Liver (tissue), 9 donors: ENCODE results near the gene NAT16. TPM values are rescaled to one million over a fixed set of nuclear protein-coding genes. Genes with fewer than 3 reads are reported as not detected.
A peak's percentile ranks its signal among the peaks of the same experiment; 100 is the strongest.

Source experiments
- DNase-seq: peaks from one replicate; pipeline ENCODE4 v3.0.0-alpha.2; 2017; ENCODE audit warnings: low spot score
- H3K27ac ChIP-seq, 2 donors: one replicate each; pipeline ENCODE4 v1.7.0; 2013; ENCODE audit warnings: inconsistent platforms in 2 of 2, low read length in 2 of 2, control low read depth in 1 of 2, low read depth in 1 of 2, mild to moderate bottlenecking in 1 of 2
- H3K27me3 ChIP-seq, 4 donors: one replicate each; pipeline versions ENCODE4 v1.6.1 to v1.7.0; 2013; ENCODE audit warnings: low read length in 3 of 4, inconsistent platforms in 1 of 4, mild to moderate bottlenecking in 1 of 4, moderate library complexity in 1 of 4; ENCODE audit not compliant: control insufficient read depth in 4 of 4, insufficient read depth in 4 of 4
- H3K36me3 ChIP-seq, 4 donors: one replicate each; pipeline versions ENCODE4 v1.6.1 to v1.7.0; 2013; ENCODE audit warnings: low read length in 3 of 4, mild to moderate bottlenecking in 3 of 4, low read depth in 1 of 4, moderate library complexity in 1 of 4; ENCODE audit not compliant: control insufficient read depth in 4 of 4, insufficient read depth in 3 of 4
- H3K4me1 ChIP-seq, 4 donors: one replicate each; pipeline versions ENCODE4 v1.6.1 to v1.7.0; 2013; ENCODE audit warnings: low read length in 3 of 4, mild to moderate bottlenecking in 3 of 4, moderate library complexity in 1 of 4; ENCODE audit not compliant: control insufficient read depth in 4 of 4, insufficient read depth in 4 of 4
- H3K4me3 ChIP-seq, 3 donors: one replicate each; pipeline versions ENCODE4 v1.6.1 to v1.7.0; 2013; ENCODE audit warnings: low read length in 3 of 3, control low read depth in 1 of 3, low read depth in 1 of 3, mild to moderate bottlenecking in 1 of 3
- H3K9ac ChIP-seq, 2 donors: one replicate each; pipeline ENCODE4 v1.7.0; 2013; ENCODE audit warnings: low read length in 2 of 2, mild to moderate bottlenecking in 2 of 2, moderate library complexity in 2 of 2, control low read depth in 1 of 2, low read depth in 1 of 2
- H3K9me3 ChIP-seq, 4 donors: one replicate each; pipeline versions ENCODE4 v1.6.1 to v1.7.0; 2013; ENCODE audit warnings: low read length in 3 of 4; ENCODE audit not compliant: control insufficient read depth in 4 of 4
- ATF3 ChIP-seq: IDR thresholded peaks from 2 replicates; pipeline ENCODE4 v1.6.1; 2016; ENCODE audit warnings: antibody characterized with exemption
- CTCF ChIP-seq: fragments of 150-350 bp; IDR thresholded peaks from 2 replicates; pipeline ENCODE4 v1.5.1; 2017; ENCODE audit warnings: improper control_type of control experiment, low read depth, low read length; ENCODE audit not compliant: missing input control
- EGR1 ChIP-seq, 2 donors: IDR thresholded peaks; 2 replicates each; pipeline ENCODE4 v1.6.1; 2016 to 2018; ENCODE audit warnings: antibody characterized with exemption in 2 of 2, low read depth in 2 of 2
- FOXA1 ChIP-seq: IDR thresholded peaks from 2 replicates; pipeline ENCODE4 v1.6.1; 2016; ENCODE audit warnings: antibody characterized with exemption
- FOXA2 ChIP-seq: IDR thresholded peaks from 2 replicates; pipeline ENCODE4 v1.6.1; 2016; ENCODE audit warnings: antibody characterized with exemption
- GABPA ChIP-seq, 2 donors: IDR thresholded peaks in 1 of 2; conservative IDR thresholded peaks in 1 of 2; 2 replicates each; pipeline ENCODE4 v1.6.1; 2016; ENCODE audit warnings: antibody characterized with exemption in 2 of 2, mild to moderate bottlenecking in 1 of 2, moderate library complexity in 1 of 2
- HNF4A ChIP-seq, 2 donors: conservative IDR thresholded peaks; 2 replicates each; pipeline ENCODE4 v1.6.1; 2016; ENCODE audit warnings: antibody characterized with exemption in 2 of 2, mild to moderate bottlenecking in 2 of 2
- HNF4G ChIP-seq: IDR thresholded peaks from 2 replicates; pipeline ENCODE4 v1.6.1; 2016; ENCODE audit warnings: antibody characterized with exemption
- JUND ChIP-seq, 2 donors: IDR thresholded peaks; 2 replicates each; pipeline ENCODE4 v1.6.1; 2016; ENCODE audit warnings: antibody characterized with exemption in 2 of 2
- MAX ChIP-seq: IDR thresholded peaks from 2 replicates; pipeline ENCODE4 v1.6.1; 2016; ENCODE audit warnings: antibody characterized with exemption
- NR2F2 ChIP-seq: IDR thresholded peaks from 2 replicates; pipeline ENCODE4 v1.6.1; 2016; ENCODE audit warnings: antibody characterized with exemption
- RAD21 ChIP-seq, 2 donors: IDR thresholded peaks; 2 replicates each; pipeline ENCODE4 v1.6.1; 2016; ENCODE audit warnings: antibody characterized with exemption in 2 of 2, mild to moderate bottlenecking in 2 of 2
- REST ChIP-seq: IDR thresholded peaks from 2 replicates; pipeline ENCODE4 v1.6.1; 2016; ENCODE audit warnings: antibody characterized with exemption, mild to moderate bottlenecking
- RXRA ChIP-seq, 2 donors: IDR thresholded peaks; 2 replicates each; pipeline ENCODE4 v1.6.1; 2017 to 2018; ENCODE audit warnings: antibody characterized with exemption in 2 of 2, mild to moderate bottlenecking in 1 of 2
- SP1 ChIP-seq: IDR thresholded peaks from 2 replicates; pipeline ENCODE4 v1.6.1; 2018; ENCODE audit warnings: antibody characterized with exemption, mild to moderate bottlenecking
- TAF1 ChIP-seq: conservative IDR thresholded peaks from 2 replicates; pipeline ENCODE4 v1.6.1; 2016; ENCODE audit warnings: antibody characterized with exemption, mild to moderate bottlenecking
- YY1 ChIP-seq: IDR thresholded peaks from 2 replicates; pipeline ENCODE4 v1.6.1; 2016; ENCODE audit warnings: antibody characterized with exemption, mild to moderate bottlenecking
- ZBTB33 ChIP-seq: IDR thresholded peaks from 2 replicates; pipeline ENCODE4 v1.6.1; 2016; ENCODE audit warnings: antibody characterized with exemption
- WGBS: extraction: QIAGEN DNeasy Blood & Tissue Kit; methylation state at CpG from one replicate; pipeline ENCODE4 v1.1.7; 2013; 5-methylcytosine and 5-hydroxymethylcytosine counted together
- polyA plus RNA-seq, 2 donors: library from polyadenylated mRNA; stranded (reverse) in 1 of 2; unstranded in 1 of 2; fragments of 200-250 nt in 1 of 2; fragments of >200 nt in 1 of 2; fragmentation: Nextera tagmentation in 1 of 2; extraction: Ambion mirVana in 1 of 2; gene quantifications; one replicate each; pipeline versions ENCODE4 v1.2.1 to v1.2.3, GENCODE V29; 2013 to 2015
- total RNA-seq, 2 donors: library from RNA; depleted of rRNA; stranded (reverse); fragments of >200 nt; gene quantifications; one replicate each; pipeline ENCODE4 v1.2.3, GENCODE V29; 2014
- donor health status: healthy.
- donor health status: healthy.
- donor health status: healthy.
- donor health status: healthy.
- donor health status: healthy.

The NAT16 gene
- total and polyA plus RNA-seq, 4 donors = not detected

GRCh38 chr7:101220295-101220694 lies 40.2 kb upstream of the NAT16 start:
- Histone ChIP-seq H3K27me3 (no peaks in the 10 kb centered on the region), H3K36me3 (peaks cover 7 to 23% (median 16%) of the 10 kb centered on the region in 4 donors), H3K9ac (no peak overlapping the region), H3K9me3 (no peaks in the 10 kb centered on the region), H3K27ac (peak overlapping the region; percentile 96 to 99), H3K4me1 (peaks cover 20 to 39% (median 32%) of the 10 kb centered on the region in 4 donors), H3K4me3 (no peak overlapping the region)
- no peak for DNase-seq
- TF ChIP-seq ZBTB33 (peak; percentile 94), RAD21 (IDR thresholded peaks at IDR 0.05) (peak; percentile 57 to 60), ATF3 (peak; percentile 90), MAX (peak; percentile 94), JUND (IDR thresholded peaks at IDR 0.05) (peak; percentile 82 to 88), RXRA (IDR thresholded peaks at IDR 0.05) (peak; percentile 98), EGR1 (IDR thresholded peaks at IDR 0.05; ENCODE audit: low read depth in 2 of 2) (peak; percentile 67 to 79), HNF4G (peak; percentile 97), CTCF (no peak), GABPA (IDR thresholded peaks at IDR 0.05 in 1 of 2, conservative IDR thresholded peaks at IDR 0.05 in 1 of 2) (peak in 1 of 2 donors; percentile 76), FOXA2 (peak; percentile 48), YY1 (peak; percentile 77), NR2F2 (peak; percentile 93), HNF4A (conservative IDR thresholded peaks at IDR 0.05) (peak; percentile 99), FOXA1 (peak; percentile 81), SP1 (peak; percentile 96), REST (peak; percentile 88), TAF1 (no peak)
- 39% methylated on average over 5 of the region's 5 CpGs for WGBS
